ENCODE results near the gene KMT2E. TPM values are rescaled to one million over a fixed set of nuclear protein-coding genes. Genes with fewer than 3 reads are reported as not detected.
A peak's percentile ranks its signal among the peaks of the same experiment; 100 is the strongest.

KMT2E gene
- polyA plus RNA-seq, 1 donor = 41.2 TPM

- DNase-seq = no peak
These were observed 4.1 kb upstream of the KMT2E start for GRCh38 chr7:105009667-105010503.

GRCh38 chr7:105010504-105011130, 3.4 kb upstream of the KMT2E start:
- DNase-seq = no peak

GRCh38 chr7:105011141-105011830, 2.7 kb upstream of the KMT2E start:
- DNase-seq = no peak

- DNase-seq = no peak
These were observed 2.0 kb upstream of the KMT2E start for GRCh38 chr7:105011831-105012502.

GRCh38 chr7:105012503-105013220, 1.3 kb upstream of the KMT2E start:
- peak; percentile 98 for DNase-seq

- DNase-seq = peak; percentile 94
These were observed 687 bp upstream of the KMT2E start for GRCh38 chr7:105013221-105013815.

- DNase-seq = peak; percentile 73
These were observed 836 bp downstream of the KMT2E start for GRCh38 chr7:105014693-105015389.

- DNase-seq = peak; percentile 52
These were observed 1.5 kb downstream of the KMT2E start for GRCh38 chr7:105015390-105015965.

GRCh38 chr7:105016068-105016708, 2.2 kb downstream of the KMT2E start:
- DNase-seq = no peak

- no peak for DNase-seq
These were observed 3.0 kb downstream of the KMT2E start for GRCh38 chr7:105016709-105017656.

GRCh38 chr7:105017657-105018365, 3.8 kb downstream of the KMT2E start:
- DNase-seq = no peak

GRCh38 chr7:105019269-105019668, 5.3 kb downstream of the KMT2E start:
- no peak for DNase-seq

GRCh38 chr7:105020926-105021325, 6.9 kb downstream of the KMT2E start:
- no peak for DNase-seq

- no peak for DNase-seq
These were observed 7.3 kb downstream of the KMT2E start for GRCh38 chr7:105021352-105021751.

- no peak for DNase-seq
These were observed 8.0 kb downstream of the KMT2E start for GRCh38 chr7:105021967-105022366.

- no peak for DNase-seq
These were observed 8.5 kb downstream of the KMT2E start for GRCh38 chr7:105022458-105022857.

- DNase-seq = no peak
These were observed 10.7 kb downstream of the KMT2E start for GRCh38 chr7:105024734-105025133.

GRCh38 chr7:105026750-105027149, 12.7 kb downstream of the KMT2E start:
- DNase-seq = no peak
